Measurements from ENCODE around the gene FBXO3. TPM values are rescaled to one million over a fixed set of nuclear protein-coding genes. Genes with fewer than 3 reads are reported as not detected.

FBXO3 gene
- total RNA-seq, 2 donors from 2014 or later, result 12.8 to 15.0 TPM

- Histone ChIP-seq H3K9me3 (ENCODE audit: control insufficient read depth, low read length) (no peaks in the 10 kb centered on the region), H3K4me1 (ENCODE audit: control insufficient read depth, insufficient read depth, low read length) (peaks cover 24% of the 10 kb centered on the region), H3K27ac (ENCODE audit: low read depth, low read length) (no peak overlapping the region), H3K9ac (ENCODE audit: extremely low read depth, low read length, poor library complexity, severe bottlenecking) (no peak overlapping the region), H3K27me3 (ENCODE audit: control insufficient read depth, insufficient read depth, low read length, poor library complexity, severe bottlenecking) (peaks cover 7% of the 10 kb centered on the region), H3K4me3 (ENCODE audit: low read length) (peak overlapping the region; percentile 76), H3K36me3 (ENCODE audit: control insufficient read depth, insufficient read depth, low read length) (peaks cover 2% of the 10 kb centered on the region)
- no peaks in the 10 kb centered on the region for H3K36me3 Mint-ChIP-seq (ENCODE audit: low read depth)
- H3K27me3 Mint-ChIP-seq (ENCODE audit: insufficient read depth), result peaks cover 5% of the 10 kb centered on the region
- peaks cover 72% of the 10 kb centered on the region for H3K4me1 Mint-ChIP-seq
- no peaks in the 10 kb centered on the region for H3K9me3 Mint-ChIP-seq
- peak overlapping the region; percentile 46 for H3K27ac Mint-ChIP-seq
- DNase-seq, result no peak
- no peak for TF ChIP-seq CTCF (conservative IDR thresholded peaks at IDR 0.05)
- 42 to 83% methylated on average over 1 to 25 of the region's 25 CpGs for WGBS, 2 experiments (ENCODE audit: insufficient coverage in 1 of 2, insufficient read length in 1 of 2)
- H3K4me3 Mint-ChIP-seq, result peak overlapping the region; percentile 66
Measured at GRCh38 chr11:33700063-33700501, 74.2 kb downstream of the FBXO3 start.

DNA sequence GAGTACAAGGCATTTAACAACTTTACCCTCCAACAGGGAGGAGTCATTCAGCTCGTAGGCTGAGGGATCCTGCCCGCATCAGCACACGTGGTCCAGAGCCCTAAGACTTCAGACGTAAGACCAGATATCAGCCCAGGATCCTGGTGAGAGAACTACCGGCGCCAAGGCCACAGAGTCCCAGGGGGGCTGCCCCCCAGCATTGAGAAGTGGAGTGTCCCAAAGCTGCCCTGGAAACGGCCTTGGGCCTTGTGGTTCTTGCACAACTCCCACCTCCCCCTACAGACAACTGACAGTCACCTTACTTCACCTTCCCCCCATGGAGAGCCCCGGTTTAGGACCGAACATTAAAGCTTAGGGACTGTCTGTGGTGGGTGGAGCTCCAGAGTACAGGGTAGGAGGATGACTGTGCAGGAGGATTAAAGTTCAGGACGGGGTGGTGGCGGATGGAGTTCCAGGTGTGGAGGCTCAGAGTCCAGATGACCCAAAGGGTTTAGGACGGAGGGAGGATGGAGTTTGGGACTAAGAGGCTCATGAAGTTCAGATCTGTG, 74.7 kb downstream of the FBXO3 start:
- DNase-seq, result no peak
- Histone ChIP-seq H3K27ac (ENCODE audit: low read depth, low read length) (no peak overlapping the region), H3K4me3 (ENCODE audit: low read length) (no peak overlapping the region), H3K9ac (ENCODE audit: extremely low read depth, low read length, poor library complexity, severe bottlenecking) (no peak overlapping the region), H3K4me1 (ENCODE audit: control insufficient read depth, insufficient read depth, low read length) (peaks cover 22% of the 10 kb centered on the region), H3K9me3 (ENCODE audit: control insufficient read depth, low read length) (no peaks in the 10 kb centered on the region), H3K27me3 (ENCODE audit: control insufficient read depth, insufficient read depth, low read length, poor library complexity, severe bottlenecking) (peaks cover 7% of the 10 kb centered on the region), H3K36me3 (ENCODE audit: control insufficient read depth, insufficient read depth, low read length) (no peaks in the 10 kb centered on the region)
- Mint-ChIP-seq H3K36me3 (ENCODE audit: low read depth) (no peaks in the 10 kb centered on the region), H3K4me1 (peaks cover 74% of the 10 kb centered on the region), H3K9me3 (no peaks in the 10 kb centered on the region), H3K27ac (peak overlapping the region; percentile 46), H3K27me3 (ENCODE audit: insufficient read depth) (peaks cover 5% of the 10 kb centered on the region), H3K4me3 (peak overlapping the region; percentile 66)
- 80 to 81% methylated on average over 1 to 12 of the region's 12 CpGs for WGBS, 2 experiments (ENCODE audit: insufficient coverage in 1 of 2, insufficient read length in 1 of 2)
- TF ChIP-seq CTCF (conservative IDR thresholded peaks at IDR 0.05), result no peak

GRCh38 chr11:33698921-33699320, 75.4 kb downstream of the FBXO3 start:
- TF ChIP-seq CTCF (conservative IDR thresholded peaks at IDR 0.05), result no peak
- H3K36me3 Mint-ChIP-seq (ENCODE audit: low read depth), result no peaks in the 10 kb centered on the region
- H3K27ac Mint-ChIP-seq, result no peak overlapping the region
- H3K4me3 ChIP-seq (ENCODE audit: low read length), result no peak overlapping the region
- H3K4me1 ChIP-seq (ENCODE audit: control insufficient read depth, insufficient read depth, low read length), result peaks cover 16% of the 10 kb centered on the region
- no peak overlapping the region for H3K4me3 Mint-ChIP-seq
- H3K9me3 ChIP-seq (ENCODE audit: control insufficient read depth, low read length), result no peaks in the 10 kb centered on the region
- no peaks in the 10 kb centered on the region for H3K36me3 ChIP-seq (ENCODE audit: control insufficient read depth, insufficient read depth, low read length)
- no peak for DNase-seq
- no peaks in the 10 kb centered on the region for H3K9me3 Mint-ChIP-seq
- no peak overlapping the region for H3K27ac ChIP-seq (ENCODE audit: low read depth, low read length)
- H3K27me3 ChIP-seq (ENCODE audit: control insufficient read depth, insufficient read depth, low read length, poor library complexity, severe bottlenecking), result peaks cover 7% of the 10 kb centered on the region
- H3K27me3 Mint-ChIP-seq (ENCODE audit: insufficient read depth), result peaks cover 5% of the 10 kb centered on the region
- no peak overlapping the region for H3K9ac ChIP-seq (ENCODE audit: extremely low read depth, low read length, poor library complexity, severe bottlenecking)
- peaks cover 68% of the 10 kb centered on the region for H3K4me1 Mint-ChIP-seq
- 96 to 98% methylated on average over 4 to 5 of the region's 5 CpGs for WGBS, 2 experiments (ENCODE audit: insufficient coverage in 1 of 2, insufficient read length in 1 of 2)

Data from endodermal cell (in vitro differentiated cells).